ENCODE results near the gene ZNHIT6. TPM values are rescaled to one million over a fixed set of nuclear protein-coding genes. Genes with fewer than 3 reads are reported as not detected.

The ZNHIT6 gene
- total and polyA plus RNA-seq, 3 experiments from 2014 or later, result 17.5 to 37.5 (median 35.5) TPM

DNA sequence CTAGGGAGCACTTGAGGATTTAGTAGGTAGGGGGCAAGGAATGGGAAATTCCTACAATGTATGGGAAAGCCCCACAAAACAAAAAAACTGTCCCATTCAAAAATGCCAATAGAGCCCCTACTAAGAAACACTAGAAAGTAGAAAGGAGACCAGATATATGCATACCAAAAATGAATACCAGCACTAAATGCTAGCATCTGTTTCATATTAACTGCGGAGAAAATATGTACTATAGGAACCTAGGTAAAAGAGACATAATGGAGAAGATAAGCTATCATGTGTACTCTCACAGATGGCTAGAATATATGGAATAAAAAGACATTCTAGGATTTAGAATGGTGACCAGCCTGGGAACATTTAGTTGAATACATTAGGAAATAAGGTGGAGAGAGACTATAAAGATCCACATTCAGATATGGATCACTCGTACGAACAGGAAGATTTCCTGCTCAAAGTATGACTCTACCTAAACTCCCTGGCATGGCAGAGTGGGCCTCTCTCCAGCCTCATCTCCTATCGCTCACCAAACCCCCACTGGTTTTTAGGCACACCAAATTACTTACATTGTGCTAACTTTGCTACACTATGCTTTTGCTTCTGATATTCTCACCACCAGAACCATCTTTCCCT, 18.3 kb downstream of the ZNHIT6 start:
- H3K4me1 Mint-ChIP-seq, result peaks cover 24 to 51% (median 31%) of the 10 kb centered on the region in 3 donors
- no peaks in the 10 kb centered on the region for H3K27me3 Mint-ChIP-seq
- Histone ChIP-seq H3K36me3 (ENCODE audit: insufficient read depth, low read length) (peaks cover 11% of the 10 kb centered on the region), H3K4me3 (ENCODE audit: low read length) (no peak overlapping the region), H3K9me3 (ENCODE audit: low read length) (no peaks in the 10 kb centered on the region), H3K4me1 (ENCODE audit: insufficient read depth, low read length) (no peaks in the 10 kb centered on the region), H3K27me3 (ENCODE audit: insufficient read depth, low read length, poor library complexity, severe bottlenecking) (no peaks in the 10 kb centered on the region), H3K27ac (ENCODE audit: low read depth, low read length) (no peak overlapping the region)
- no peak overlapping the region for H3K4me3 Mint-ChIP-seq
- H3K36me3 Mint-ChIP-seq, result peaks cover 0 to 64% (median 12%) of the 10 kb centered on the region in 3 donors
- CTCF ChIA-PET, result no interaction called here
- no peak for DNase-seq
- no peaks in the 10 kb centered on the region for H3K9me3 Mint-ChIP-seq
- no peak overlapping the region for H3K27ac Mint-ChIP-seq
- POLR2A ChIA-PET, result no interaction called here

DNA sequence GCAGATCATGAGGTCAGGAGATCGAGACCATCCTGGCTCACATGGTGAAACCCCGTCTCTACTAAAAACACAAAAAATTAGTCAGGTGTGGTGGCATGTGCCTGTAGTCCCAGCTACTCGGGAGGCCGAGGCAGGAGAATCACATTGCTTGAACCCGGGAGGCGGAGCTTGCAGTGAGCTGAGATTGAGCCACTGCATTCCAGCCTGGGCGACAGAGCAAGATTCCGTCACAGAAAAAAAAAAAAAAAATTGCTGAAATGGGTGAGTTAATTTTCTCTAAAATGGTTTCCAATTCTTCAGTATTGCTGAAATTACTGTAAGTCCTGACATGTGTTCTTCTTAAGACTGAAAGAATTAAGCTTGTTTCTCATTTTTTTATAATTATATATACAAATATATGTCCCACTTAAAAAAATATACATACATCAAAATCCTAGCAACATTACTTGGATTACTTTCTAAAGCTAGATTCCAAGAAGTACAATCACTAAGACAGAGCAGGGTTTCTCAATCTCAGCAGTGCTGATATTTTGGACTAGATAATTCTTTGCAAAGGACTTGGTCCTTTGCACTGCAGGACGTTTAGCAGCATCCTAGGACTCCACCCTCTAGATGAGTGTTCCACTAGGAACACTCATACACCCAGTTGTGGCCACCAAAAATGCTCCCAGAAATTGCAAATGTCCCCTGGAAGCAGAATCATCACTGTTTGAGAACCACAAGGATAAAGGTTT, 24.8 kb downstream of the ZNHIT6 start:
- Mint-ChIP-seq H3K9me3 (no peaks in the 10 kb centered on the region), H3K27me3 (no peaks in the 10 kb centered on the region), H3K4me1 (peaks cover 11 to 19% (median 13%) of the 10 kb centered on the region in 3 donors), H3K27ac (no peak overlapping the region), H3K36me3 (peaks cover 0 to 48% (median 14%) of the 10 kb centered on the region in 3 donors), H3K4me3 (no peak overlapping the region)
- no peak overlapping the region for H3K27ac ChIP-seq (ENCODE audit: low read depth, low read length)
- H3K9me3 ChIP-seq (ENCODE audit: low read length), result no peaks in the 10 kb centered on the region
- no peaks in the 10 kb centered on the region for H3K36me3 ChIP-seq (ENCODE audit: insufficient read depth, low read length)
- H3K4me3 ChIP-seq (ENCODE audit: low read length), result no peak overlapping the region
- ChIA-PET POLR2A (no interaction called here), CTCF (no interaction called here)
- no peaks in the 10 kb centered on the region for H3K27me3 ChIP-seq (ENCODE audit: insufficient read depth, low read length, poor library complexity, severe bottlenecking)
- no peak for DNase-seq
- no peaks in the 10 kb centered on the region for H3K4me1 ChIP-seq (ENCODE audit: insufficient read depth, low read length)

DNA sequence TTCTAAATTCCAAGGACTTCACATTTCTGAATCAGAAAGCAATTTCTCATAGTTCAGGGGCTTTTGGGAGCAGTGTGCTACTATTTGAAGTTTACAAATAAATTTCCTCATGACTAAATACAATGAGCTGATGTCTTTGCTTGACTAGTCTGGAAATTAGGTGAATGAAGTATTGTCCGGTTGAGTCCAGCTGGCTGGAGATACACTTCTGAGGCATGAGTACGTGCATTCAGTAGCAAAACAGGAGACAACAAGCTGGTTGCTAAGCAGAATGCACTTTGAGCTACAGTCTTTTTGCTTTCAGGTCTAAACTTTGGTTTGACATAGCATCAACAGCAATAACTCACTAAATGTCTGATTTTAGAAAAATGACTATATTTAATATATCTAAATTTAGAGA, 27.1 kb downstream of the ZNHIT6 start:
- H3K36me3 ChIP-seq (ENCODE audit: insufficient read depth, low read length), result peaks cover 13% of the 10 kb centered on the region
- no peak overlapping the region for H3K4me3 ChIP-seq (ENCODE audit: low read length)
- H3K27ac ChIP-seq (ENCODE audit: low read depth, low read length), result no peak overlapping the region
- Mint-ChIP-seq H3K9me3 (no peaks in the 10 kb centered on the region), H3K4me1 (peaks cover 9 to 13% (median 13%) of the 10 kb centered on the region in 3 donors), H3K36me3 (peaks cover 0 to 56% (median 21%) of the 10 kb centered on the region in 3 donors), H3K4me3 (no peak overlapping the region), H3K27ac (peak overlapping the region in 1 of 8 donors; percentile 61), H3K27me3 (no peaks in the 10 kb centered on the region)
- DNase-seq, result no peak
- no peaks in the 10 kb centered on the region for H3K4me1 ChIP-seq (ENCODE audit: insufficient read depth, low read length)
- ChIA-PET CTCF (no interaction called here), POLR2A (no interaction called here)
- no peaks in the 10 kb centered on the region for H3K27me3 ChIP-seq (ENCODE audit: insufficient read depth, low read length, poor library complexity, severe bottlenecking)
- no peaks in the 10 kb centered on the region for H3K9me3 ChIP-seq (ENCODE audit: low read length)

DNA sequence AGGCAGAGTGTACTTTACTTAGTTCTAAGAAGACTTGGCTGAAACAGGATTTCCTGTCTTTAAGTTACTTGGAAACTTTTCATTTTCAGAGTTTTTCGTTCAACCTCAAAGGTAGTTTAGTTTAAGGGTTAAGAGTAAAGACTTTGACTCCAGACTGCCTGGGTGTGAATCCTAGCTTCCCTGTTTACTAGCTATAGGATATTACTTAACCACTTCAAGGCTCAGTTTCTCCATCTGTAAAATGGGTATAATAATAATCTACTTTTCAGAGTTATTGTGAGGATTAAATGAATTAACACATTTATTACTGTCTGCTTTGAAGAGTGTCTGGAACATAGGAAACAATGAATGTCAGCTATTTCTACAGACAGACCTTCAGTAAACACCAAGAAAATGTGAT, 30.0 kb downstream of the ZNHIT6 start:
- Histone ChIP-seq H3K27me3 (ENCODE audit: insufficient read depth, low read length, poor library complexity, severe bottlenecking) (no peaks in the 10 kb centered on the region), H3K36me3 (ENCODE audit: insufficient read depth, low read length) (peaks cover 20% of the 10 kb centered on the region), H3K4me1 (ENCODE audit: insufficient read depth, low read length) (no peaks in the 10 kb centered on the region), H3K27ac (ENCODE audit: low read depth, low read length) (no peak overlapping the region), H3K9me3 (ENCODE audit: low read length) (no peaks in the 10 kb centered on the region), H3K4me3 (ENCODE audit: low read length) (no peak overlapping the region)
- Mint-ChIP-seq H3K9me3 (no peaks in the 10 kb centered on the region), H3K27ac (no peak overlapping the region), H3K4me3 (no peak overlapping the region), H3K27me3 (no peaks in the 10 kb centered on the region), H3K4me1 (peaks cover 3 to 5% (median 4%) of the 10 kb centered on the region in 3 donors), H3K36me3 (peaks cover 0 to 72% (median 23%) of the 10 kb centered on the region in 3 donors)
- no peak for DNase-seq
- ChIA-PET CTCF (no interaction called here), POLR2A (no interaction called here)

DNA sequence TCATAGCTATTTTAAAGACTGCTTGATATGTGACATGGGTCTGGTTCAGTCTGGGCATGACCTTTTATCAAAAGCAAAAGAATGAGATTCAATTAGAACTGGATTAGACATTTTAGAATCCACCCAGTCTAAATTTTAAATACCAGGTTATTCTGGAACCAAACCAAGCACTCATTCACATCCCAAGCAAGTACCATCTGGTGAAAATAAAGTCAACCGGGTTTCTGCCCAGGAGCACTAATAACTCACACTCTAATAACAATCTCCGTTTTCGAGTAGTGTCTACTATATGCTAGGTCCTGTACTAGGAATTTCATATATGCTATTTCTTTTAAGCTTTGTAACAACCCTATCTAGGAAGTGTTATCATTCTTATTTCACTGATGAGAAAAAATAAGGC, 30.6 kb downstream of the ZNHIT6 start:
- no peaks in the 10 kb centered on the region for H3K9me3 ChIP-seq (ENCODE audit: low read length)
- H3K4me1 ChIP-seq (ENCODE audit: insufficient read depth, low read length), result no peaks in the 10 kb centered on the region
- ChIA-PET CTCF (no interaction called here), POLR2A (no interaction called here)
- H3K4me3 ChIP-seq (ENCODE audit: low read length), result no peak overlapping the region
- no peaks in the 10 kb centered on the region for H3K27me3 Mint-ChIP-seq
- H3K36me3 ChIP-seq (ENCODE audit: insufficient read depth, low read length), result peaks cover 20% of the 10 kb centered on the region
- H3K27me3 ChIP-seq (ENCODE audit: insufficient read depth, low read length, poor library complexity, severe bottlenecking), result no peaks in the 10 kb centered on the region
- no peak for DNase-seq
- H3K4me3 Mint-ChIP-seq, result no peak overlapping the region
- H3K36me3 Mint-ChIP-seq, result peaks cover 0 to 73% (median 25%) of the 10 kb centered on the region in 3 donors
- H3K27ac ChIP-seq (ENCODE audit: low read depth, low read length), result no peak overlapping the region
- peaks cover 3 to 6% (median 4%) of the 10 kb centered on the region in 3 donors for H3K4me1 Mint-ChIP-seq
- no peak overlapping the region for H3K27ac Mint-ChIP-seq
- no peaks in the 10 kb centered on the region for H3K9me3 Mint-ChIP-seq

DNA sequence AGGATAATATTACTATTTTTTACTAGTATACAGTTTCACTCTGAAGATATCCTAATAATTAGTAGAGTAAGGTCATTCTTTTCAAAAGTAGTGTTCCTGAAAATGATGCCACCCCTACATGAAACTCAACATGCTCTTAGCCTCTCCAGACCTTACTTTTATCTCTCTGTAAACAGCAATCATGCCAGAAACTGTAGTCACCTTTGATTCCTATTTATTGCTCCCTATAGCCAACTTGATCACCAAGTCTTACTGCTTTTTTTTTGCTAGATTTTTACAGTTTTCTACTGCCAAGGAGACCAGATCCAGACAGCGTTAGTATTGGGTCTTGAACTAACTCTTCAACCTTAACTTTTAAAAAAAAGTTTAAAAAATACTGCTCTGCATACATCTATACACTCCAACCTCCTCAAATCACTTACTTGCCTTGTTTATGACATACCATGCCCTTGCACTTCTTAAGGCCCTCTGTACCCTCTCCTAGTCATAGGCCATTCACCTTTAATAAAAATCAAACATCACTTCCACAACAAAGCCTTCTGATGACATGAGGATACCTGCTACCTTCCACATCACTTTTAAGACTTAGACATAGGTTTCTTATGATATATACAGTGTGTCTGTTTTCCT, 36.1 kb downstream of the ZNHIT6 start:
- ChIA-PET CTCF (no interaction called here), POLR2A (no interaction called here)
- Mint-ChIP-seq H3K27me3 (no peaks in the 10 kb centered on the region), H3K4me3 (no peak overlapping the region), H3K27ac (peak overlapping the region in 1 of 8 donors; percentile 24), H3K4me1 (peaks cover 5 to 6% (median 5%) of the 10 kb centered on the region in 3 donors), H3K9me3 (no peaks in the 10 kb centered on the region), H3K36me3 (peaks cover 10 to 80% (median 29%) of the 10 kb centered on the region in 3 donors)
- Histone ChIP-seq H3K36me3 (ENCODE audit: insufficient read depth, low read length) (peaks cover 12% of the 10 kb centered on the region), H3K4me3 (ENCODE audit: low read length) (no peak overlapping the region), H3K9me3 (ENCODE audit: low read length) (no peaks in the 10 kb centered on the region), H3K27me3 (ENCODE audit: insufficient read depth, low read length, poor library complexity, severe bottlenecking) (no peaks in the 10 kb centered on the region), H3K27ac (ENCODE audit: low read depth, low read length) (no peak overlapping the region), H3K4me1 (ENCODE audit: insufficient read depth, low read length) (no peaks in the 10 kb centered on the region)
- no peak for DNase-seq

DNA sequence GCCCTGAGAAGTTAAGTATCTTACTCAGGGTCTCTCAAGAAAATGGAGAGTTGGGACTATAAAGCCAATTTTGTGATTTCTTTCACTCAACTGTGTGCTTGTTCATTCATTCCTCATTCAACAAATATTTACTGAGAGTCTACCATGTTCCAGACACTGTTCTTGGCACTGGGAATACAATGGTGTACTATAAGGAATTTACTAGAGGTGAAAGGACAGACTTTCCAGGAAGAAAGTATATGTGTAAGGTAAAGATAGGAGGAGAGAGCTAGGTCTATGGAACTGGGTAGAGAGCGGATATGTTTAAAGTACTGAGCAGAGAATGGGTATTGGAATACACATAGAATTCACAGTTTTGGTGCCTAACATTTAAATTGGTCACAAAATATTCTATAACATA, 42.3 kb downstream of the ZNHIT6 start:
- H3K36me3 Mint-ChIP-seq, result peaks cover 15 to 71% (median 31%) of the 10 kb centered on the region in 3 donors
- peaks cover 2 to 5% (median 4%) of the 10 kb centered on the region in 3 donors for H3K4me1 Mint-ChIP-seq
- DNase-seq, result no peak
- ChIA-PET CTCF (no interaction called here), POLR2A (no interaction called here)
- no peaks in the 10 kb centered on the region for H3K9me3 ChIP-seq (ENCODE audit: low read length)
- H3K36me3 ChIP-seq (ENCODE audit: insufficient read depth, low read length), result no peaks in the 10 kb centered on the region
- no peaks in the 10 kb centered on the region for H3K27me3 ChIP-seq (ENCODE audit: insufficient read depth, low read length, poor library complexity, severe bottlenecking)
- no peaks in the 10 kb centered on the region for H3K9me3 Mint-ChIP-seq
- H3K4me1 ChIP-seq (ENCODE audit: insufficient read depth, low read length), result no peaks in the 10 kb centered on the region
- no peaks in the 10 kb centered on the region for H3K27me3 Mint-ChIP-seq
- no peak overlapping the region for H3K4me3 Mint-ChIP-seq
- no peak overlapping the region for H3K27ac Mint-ChIP-seq
- no peak overlapping the region for H3K27ac ChIP-seq (ENCODE audit: low read depth, low read length)
- no peak overlapping the region for H3K4me3 ChIP-seq (ENCODE audit: low read length)

DNA sequence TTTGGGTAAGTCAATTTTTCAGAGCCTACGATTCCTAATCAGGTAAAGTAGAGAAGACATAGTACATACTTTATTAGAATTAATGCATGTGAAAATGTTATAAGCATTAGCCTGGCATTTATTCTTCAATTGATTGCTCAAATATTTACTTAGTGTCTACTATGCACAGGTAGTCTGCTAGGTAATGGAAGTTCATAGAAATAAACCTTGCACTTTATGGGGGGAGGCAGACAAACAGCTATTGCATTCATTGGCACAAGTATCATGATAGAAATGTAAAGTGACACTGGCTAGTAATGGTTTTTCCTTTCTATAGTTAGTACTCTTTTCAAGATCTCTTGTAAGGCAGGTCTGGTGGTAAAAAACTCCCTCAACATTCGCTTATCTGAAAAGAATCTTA, 44.9 kb downstream of the ZNHIT6 start:
- no peak overlapping the region for H3K27ac ChIP-seq (ENCODE audit: low read depth, low read length)
- H3K9me3 ChIP-seq (ENCODE audit: low read length), result no peaks in the 10 kb centered on the region
- Mint-ChIP-seq H3K27ac (peak overlapping the region in 1 of 8 donors; percentile 37), H3K27me3 (no peaks in the 10 kb centered on the region), H3K4me1 (no peaks in the 10 kb centered on the region), H3K36me3 (peaks cover 10 to 56% (median 25%) of the 10 kb centered on the region in 3 donors), H3K9me3 (no peaks in the 10 kb centered on the region), H3K4me3 (no peak overlapping the region)
- H3K4me1 ChIP-seq (ENCODE audit: insufficient read depth, low read length), result no peaks in the 10 kb centered on the region
- CTCF ChIA-PET, result no interaction called here
- H3K27me3 ChIP-seq (ENCODE audit: insufficient read depth, low read length, poor library complexity, severe bottlenecking), result no peaks in the 10 kb centered on the region
- no peaks in the 10 kb centered on the region for H3K36me3 ChIP-seq (ENCODE audit: insufficient read depth, low read length)
- H3K4me3 ChIP-seq (ENCODE audit: low read length), result no peak overlapping the region
- POLR2A ChIA-PET, result no interaction called here
- no peak for DNase-seq

Measured in CD8-positive, alpha-beta memory T cell (primary cell).